ENCODE measurements around the gene ATM. TPM values are rescaled to one million over a fixed set of nuclear protein-coding genes. Genes with fewer than 3 reads are reported as not detected.

The ATM gene
- total and polyA plus RNA-seq, 2 experiments from 2014 or later, result 27.6 to 59.3 TPM

- TF ChIP-seq ZNF462 (CRISPR knock-in tag; IDR thresholded peaks at IDR 0.05), result no peak
- TF ChIP-seq EZH2 (IDR thresholded peaks at IDR 0.05; ENCODE audit: low read depth, unreplicated experiment), result no peak
- TF ChIP-seq NANOG (IDR thresholded peaks at IDR 0.05; ENCODE audit: borderline replicate concordance), result no peak
- TF ChIP-seq ETS1 (IDR thresholded peaks at IDR 0.05), result no peak
- TF ChIP-seq CTCF (conservative IDR thresholded peaks at IDR 0.05; ENCODE audit: low read depth in 2 of 2), result no peak
- no peak for TF ChIP-seq POLR2AphosphoS5 (IDR thresholded peaks at IDR 0.05; ENCODE audit: low read depth)
Observed at GRCh38 chr11:108403052-108403451, 180.2 kb downstream of the ATM start (continued).

- peaks cover 2% of the 10 kb centered on the region for H3K27me3 Mint-ChIP-seq (ENCODE audit: insufficient read depth, low read depth, poor library complexity)
- no peaks in the 10 kb centered on the region for H3K36me3 Mint-ChIP-seq (ENCODE audit: low read depth)
- no peak overlapping the region for H3K27ac Mint-ChIP-seq
- Histone ChIP-seq H3K4me1 (ENCODE audit: insufficient read depth) (no peaks in the 10 kb centered on the region), H3K4me3 (no peak overlapping the region), H3K36me3 (ENCODE audit: insufficient read depth) (no peaks in the 10 kb centered on the region), H3K27ac (ENCODE audit: low read depth) (no peak overlapping the region), H3F3A (replicated peaks; ENCODE audit: low read depth) (no peaks in the 10 kb centered on the region), H4K20me1 (replicated peaks; ENCODE audit: insufficient read depth) (no peaks in the 10 kb centered on the region), H3K9me2 (ENCODE audit: insufficient read depth) (no peaks in the 10 kb centered on the region), H3K79me2 (replicated peaks; ENCODE audit: insufficient read depth) (no peaks in the 10 kb centered on the region), H3K27me3 (ENCODE audit: insufficient read depth) (no peaks in the 10 kb centered on the region), H2AFZ (no peak overlapping the region), H3K4me2 (no peak overlapping the region)
- no peaks in the 10 kb centered on the region for H3K4me1 Mint-ChIP-seq
- ATAC-seq (no peak), DNase-seq (ENCODE audit: low spot score) (no peak)
- H3K9me3 Mint-ChIP-seq, result no peaks in the 10 kb centered on the region
- no peak overlapping the region for H3K4me3 Mint-ChIP-seq
- TF ChIP-seq STAT1 (IDR thresholded peaks at IDR 0.05; ENCODE audit: unreplicated experiment) (no peak), REST (IDR thresholded peaks at IDR 0.05; ENCODE audit: unreplicated experiment) (no peak), ETS1 (IDR thresholded peaks at IDR 0.05) (no peak), EZH2 (IDR thresholded peaks at IDR 0.05; ENCODE audit: low read depth, unreplicated experiment) (no peak), POLR2AphosphoS5 (IDR thresholded peaks at IDR 0.05; ENCODE audit: low read depth) (no peak)
Observed at GRCh38 chr11:108405706-108406105, 182.8 kb downstream of the ATM start.
